Measurements from ENCODE around the gene LDLRAD4. TPM values are rescaled to one million over a fixed set of nuclear protein-coding genes. Genes with fewer than 3 reads are reported as not detected.

LDLRAD4 gene
- total RNA-seq, 1 donor: 0.54 TPM

- no peak for DNase-seq (ENCODE audit: low read depth)
- TF ChIP-seq CTCF (IDR thresholded peaks at IDR 0.05; ENCODE audit: insufficient read depth, low read length): no peak
- H3K4me3 ChIP-seq (ENCODE audit: low read depth, low read length): no peak overlapping the region
Observed at GRCh38 chr18:13437034-13437433, 218.5 kb downstream of the LDLRAD4 start.

GRCh38 chr18:13437796-13438506 is 219.4 kb downstream of the LDLRAD4 start:
- no peak for DNase-seq (ENCODE audit: low read depth)
- TF ChIP-seq CTCF (IDR thresholded peaks at IDR 0.05; ENCODE audit: insufficient read depth, low read length): no peak

GRCh38 chr18:13438507-13439056 is 220.0 kb downstream of the LDLRAD4 start:
- DNase-seq (ENCODE audit: low read depth): no peak
- no peak overlapping the region for H3K4me3 ChIP-seq (ENCODE audit: low read depth, low read length)
- no peak for TF ChIP-seq CTCF (IDR thresholded peaks at IDR 0.05; ENCODE audit: insufficient read depth, low read length)

More at GRCh38 chr18:13437796-13438506, 219.4 kb downstream of the LDLRAD4 start:
- H3K4me3 ChIP-seq (ENCODE audit: low read depth, low read length): no peak overlapping the region

- DNase-seq (ENCODE audit: low read depth): no peak
- TF ChIP-seq CTCF (IDR thresholded peaks at IDR 0.05; ENCODE audit: insufficient read depth, low read length): no peak
Observed at GRCh38 chr18:13439461-13439860, 220.9 kb downstream of the LDLRAD4 start.

GRCh38 chr18:13440277-13441248 is 222.0 kb downstream of the LDLRAD4 start:
- H3K4me3 ChIP-seq (ENCODE audit: low read depth, low read length): no peak overlapping the region
- TF ChIP-seq CTCF (IDR thresholded peaks at IDR 0.05; ENCODE audit: insufficient read depth, low read length): no peak
- no peak for DNase-seq (ENCODE audit: low read depth)

More at GRCh38 chr18:13439461-13439860, 220.9 kb downstream of the LDLRAD4 start:
- no peak overlapping the region for H3K4me3 ChIP-seq (ENCODE audit: low read depth, low read length)

- no peak for TF ChIP-seq CTCF (IDR thresholded peaks at IDR 0.05; ENCODE audit: insufficient read depth, low read length)
- no peak for DNase-seq (ENCODE audit: low read depth)
- H3K4me3 ChIP-seq (ENCODE audit: low read depth, low read length): no peak overlapping the region
Observed at GRCh38 chr18:13441736-13442135, 223.2 kb downstream of the LDLRAD4 start.
